ENCODE results near the gene SERPIND1. TPM values are rescaled to one million over a fixed set of nuclear protein-coding genes. Genes with fewer than 3 reads are reported as not detected.

The SERPIND1 gene
- total RNA-seq, 1 experiment from 2014 or later: 1.3 TPM

DNA sequence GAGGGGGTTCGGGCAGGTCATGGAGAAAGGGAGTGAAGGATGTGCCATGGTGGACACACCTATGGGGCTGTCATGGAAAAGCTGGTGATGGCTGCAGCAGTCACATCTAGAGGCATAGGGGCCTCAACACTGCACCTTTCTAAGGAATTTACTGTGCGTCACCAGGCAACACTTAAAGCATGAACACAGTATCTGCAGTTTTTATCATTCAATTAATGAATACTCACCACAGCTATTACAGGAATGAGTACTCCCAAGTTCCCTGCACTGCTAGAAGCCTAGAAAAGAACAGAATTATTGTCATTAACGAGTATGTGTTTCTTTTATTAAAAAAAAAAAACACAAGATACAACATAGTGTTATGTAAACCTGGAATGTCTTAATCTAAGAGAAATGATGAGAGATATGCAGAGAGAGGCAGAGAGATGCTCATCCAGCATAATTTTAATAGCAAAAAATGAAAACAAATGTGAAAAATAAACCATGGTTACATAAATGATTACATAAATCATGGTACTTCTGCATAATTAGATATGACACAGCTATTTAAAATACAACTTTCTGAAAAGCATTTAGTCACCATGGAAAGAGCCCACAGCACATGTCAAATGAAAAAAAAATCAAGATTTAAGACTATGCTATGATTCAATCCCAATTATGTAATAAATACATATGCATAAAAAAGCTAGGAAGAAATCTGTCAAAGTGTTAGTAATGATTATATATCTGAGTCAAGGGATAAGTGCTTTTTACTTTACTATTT, 19.2 kb downstream of the SERPIND1 start:
- ChIA-PET POLR2A (no interaction called here), CTCF (interaction anchor here (1.7 kb wide), 1 partner anchor 92 kb away, joined by 11 read pairs; no protein-coding TSS in a partner anchor)
- H3K27me3 ChIP-seq (replicated peaks; ENCODE audit: control insufficient read depth, insufficient read depth, low read length): no peaks in the 10 kb centered on the region
- Mint-ChIP-seq H3K9me3 (ENCODE audit: unreplicated experiment) (no peaks in the 10 kb centered on the region), H3K4me1 (ENCODE audit: low read depth, unreplicated experiment) (no peaks in the 10 kb centered on the region), H3K36me3 (ENCODE audit: insufficient read depth, unreplicated experiment) (peaks cover 25% of the 10 kb centered on the region), H3K4me3 (ENCODE audit: unreplicated experiment) (no peak overlapping the region), H3K27me3 (ENCODE audit: insufficient read depth, unreplicated experiment) (no peaks in the 10 kb centered on the region), H3K27ac (ENCODE audit: unreplicated experiment) (no peak overlapping the region)
- H3K36me3 ChIP-seq (ENCODE audit: control insufficient read depth, insufficient read depth, low read length): 0 out of 2 replicates have a peak, but pooled peaks cover 1% of the 10 kb centered on the region
- H3K9me3 ChIP-seq: no peaks in the 10 kb centered on the region
- H3K4me1 ChIP-seq: peaks cover 5% of the 10 kb centered on the region; the same call in 1 of the 2 replicates
- no TSS peak for BruUV-seq (replicated peaks)
- no peak overlapping the region for H3K4me3 ChIP-seq (ENCODE audit: low read depth, low read length)
- TF ChIP-seq, protein P1, sequence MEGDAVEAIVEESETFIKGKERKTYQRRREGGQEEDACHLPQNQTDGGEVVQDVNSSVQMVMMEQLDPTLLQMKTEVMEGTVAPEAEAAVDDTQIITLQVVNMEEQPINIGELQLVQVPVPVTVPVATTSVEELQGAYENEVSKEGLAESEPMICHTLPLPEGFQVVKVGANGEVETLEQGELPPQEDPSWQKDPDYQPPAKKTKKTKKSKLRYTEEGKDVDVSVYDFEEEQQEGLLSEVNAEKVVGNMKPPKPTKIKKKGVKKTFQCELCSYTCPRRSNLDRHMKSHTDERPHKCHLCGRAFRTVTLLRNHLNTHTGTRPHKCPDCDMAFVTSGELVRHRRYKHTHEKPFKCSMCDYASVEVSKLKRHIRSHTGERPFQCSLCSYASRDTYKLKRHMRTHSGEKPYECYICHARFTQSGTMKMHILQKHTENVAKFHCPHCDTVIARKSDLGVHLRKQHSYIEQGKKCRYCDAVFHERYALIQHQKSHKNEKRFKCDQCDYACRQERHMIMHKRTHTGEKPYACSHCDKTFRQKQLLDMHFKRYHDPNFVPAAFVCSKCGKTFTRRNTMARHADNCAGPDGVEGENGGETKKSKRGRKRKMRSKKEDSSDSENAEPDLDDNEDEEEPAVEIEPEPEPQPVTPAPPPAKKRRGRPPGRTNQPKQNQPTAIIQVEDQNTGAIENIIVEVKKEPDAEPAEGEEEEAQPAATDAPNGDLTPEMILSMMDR (IDR thresholded peaks at IDR 0.05; ENCODE audit: insufficient read depth in 1 of 2, low read depth in 1 of 2, low read length in 1 of 2, severe bottlenecking in 1 of 2, unreplicated experiment in 1 of 2): no peak
- DNase-seq: no peak
- intact Hi-C loops (cut with micrococcal nuclease; ENCODE audit: unreplicated experiment): no loop called here

DNA sequence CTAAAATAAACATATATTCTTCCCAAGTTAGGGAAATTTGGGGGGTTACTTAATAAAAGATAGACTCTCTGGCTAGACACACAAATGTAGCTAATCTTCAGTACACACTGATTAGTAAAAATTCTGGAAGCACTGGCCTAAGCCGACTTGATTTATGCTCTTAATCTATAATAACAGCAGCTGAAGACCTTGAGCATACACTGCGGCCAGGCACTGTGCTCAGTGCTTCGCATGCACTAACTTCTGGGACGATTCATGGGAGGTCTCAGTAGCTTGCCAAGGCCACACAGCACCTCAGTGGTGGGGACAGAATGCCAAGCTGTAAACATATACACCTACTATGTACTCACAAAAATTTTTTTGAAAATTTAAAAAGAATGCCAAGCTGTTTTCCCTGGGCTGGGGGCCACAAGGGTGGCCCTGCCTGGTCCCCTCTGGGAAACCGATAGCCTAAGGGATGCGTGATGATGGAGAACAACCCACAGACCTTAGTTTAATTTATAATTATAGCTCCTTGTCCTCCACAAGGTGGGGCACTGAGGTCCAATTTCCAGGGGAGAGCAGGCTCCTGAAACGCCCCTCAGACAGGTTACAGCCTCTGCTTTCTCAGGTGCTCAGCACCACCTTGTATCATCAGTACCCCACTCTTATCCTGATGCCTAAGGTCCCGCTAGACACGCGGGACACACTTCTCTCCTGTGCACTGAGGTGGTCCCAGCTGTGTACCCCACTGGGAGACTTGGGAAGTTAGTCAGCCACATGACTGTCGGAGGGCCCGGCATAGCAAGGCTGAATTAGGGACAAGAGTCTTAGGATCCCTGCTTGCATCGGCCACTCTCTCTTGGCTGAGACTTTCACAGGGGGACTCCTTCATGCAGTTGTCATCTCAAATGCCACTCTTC, 20.1 kb downstream of the SERPIND1 start:
- POLR2A ChIA-PET: no interaction called here
- peak in 1 of 2 experiments; percentile 18 for DNase-seq
- Mint-ChIP-seq H3K36me3 (ENCODE audit: insufficient read depth, unreplicated experiment) (peaks cover 27% of the 10 kb centered on the region), H3K9me3 (ENCODE audit: unreplicated experiment) (no peaks in the 10 kb centered on the region), H3K4me3 (ENCODE audit: unreplicated experiment) (no peak overlapping the region), H3K27ac (ENCODE audit: unreplicated experiment) (no peak overlapping the region), H3K27me3 (ENCODE audit: insufficient read depth, unreplicated experiment) (no peaks in the 10 kb centered on the region), H3K4me1 (ENCODE audit: low read depth, unreplicated experiment) (no peaks in the 10 kb centered on the region)
- no peaks in the 10 kb centered on the region for H3K9me3 ChIP-seq
- TF ChIP-seq, protein P1 (IDR thresholded peaks at IDR 0.05; ENCODE audit: insufficient read depth in 1 of 2, low read depth in 1 of 2, low read length in 1 of 2, severe bottlenecking in 1 of 2, unreplicated experiment in 1 of 2): no peak
- peaks cover 5% of the 10 kb centered on the region; the same call in 1 of the 2 replicates for H3K4me1 ChIP-seq
- intact Hi-C loops (cut with micrococcal nuclease; ENCODE audit: unreplicated experiment): no loop called here
- no peak overlapping the region for H3K4me3 ChIP-seq (ENCODE audit: low read depth, low read length)
- CTCF ChIA-PET: interaction anchor here (0.6 to 1.7 kb wide), 3 partner anchors 9 to 92 kb away, joined by 3 to 11 read pairs (median 5); no protein-coding TSS in a partner anchor
- H3K27me3 ChIP-seq (replicated peaks; ENCODE audit: control insufficient read depth, insufficient read depth, low read length): no peaks in the 10 kb centered on the region
- no TSS peak for BruUV-seq (replicated peaks)
- H3K36me3 ChIP-seq (ENCODE audit: control insufficient read depth, insufficient read depth, low read length): no peaks in the 10 kb centered on the region
